ENCODE results near the gene SPATA3. TPM values are rescaled to one million over a fixed set of nuclear protein-coding genes. Genes with fewer than 3 reads are reported as not detected.

The SPATA3 gene
- total and polyA plus RNA-seq, 2 of the 13 experiments (the other 11 are each of a cell fraction or from before 2014, with no cell fraction given): not detected

- TF ChIP-seq UBTF (CRISPR knock-in tag; IDR thresholded peaks at IDR 0.05) (peak; percentile 50), ZSCAN25 (CRISPR knock-in tag; IDR thresholded peaks at IDR 0.05) (peak; percentile 64; the same call in 1 of the 2 replicates), SRSF1 (optimal IDR thresholded peaks at IDR 0.05; ENCODE audit: low read depth, low read length) (peak; percentile 1), BCL6 (CRISPR knock-in tag; IDR thresholded peaks at IDR 0.05) (peak; percentile 66; the same call in 1 of the 2 replicates), CSRNP2 (CRISPR knock-in tag; conservative IDR thresholded peaks at IDR 0.05; ENCODE audit: low read depth) (no peak), YEATS2 (CRISPR knock-in tag; IDR thresholded peaks at IDR 0.05; ENCODE audit: borderline replicate concordance) (no peak), IKZF1 (IDR thresholded peaks at IDR 0.05) (no peak), ZNF343 (CRISPR knock-in tag; IDR thresholded peaks at IDR 0.05) (0 out of 2 replicates have a peak, but pooled peaks have one; percentile 43), KDM2A (CRISPR knock-in tag; IDR thresholded peaks at IDR 0.05; ENCODE audit: borderline replicate concordance, low read depth) (peak; percentile 12; the same call in 1 of the 2 replicates), PCBP1 (IDR thresholded peaks at IDR 0.05; ENCODE audit: borderline replicate concordance, low read depth, low read length) (no peak), ISL2 (CRISPR knock-in tag; IDR thresholded peaks at IDR 0.05) (peak; percentile 46; the same call in 1 of the 2 replicates), ASH2L (IDR thresholded peaks at IDR 0.05; ENCODE audit: insufficient read length, low read depth, low read length) (peak; percentile 59), FOXJ3 (CRISPR knock-in tag; IDR thresholded peaks at IDR 0.05; ENCODE audit: borderline replicate concordance) (0 out of 2 replicates have a peak, but pooled peaks have one; percentile 54), CHCHD3 (CRISPR knock-in tag; IDR thresholded peaks at IDR 0.05) (no peak), ZNF569 (CRISPR knock-in tag; IDR thresholded peaks at IDR 0.05; ENCODE audit: borderline replicate concordance) (no peak), TSC22D2 (CRISPR knock-in tag; IDR thresholded peaks at IDR 0.05; ENCODE audit: borderline replicate concordance) (no peak), ZNF777 (CRISPR knock-in tag; IDR thresholded peaks at IDR 0.05) (peak; percentile 58; the same call in 1 of the 2 replicates), DRAP1 (CRISPR knock-in tag; IDR thresholded peaks at IDR 0.05) (0 out of 2 replicates have a peak, but pooled peaks have one; percentile 21), FOXA1 (IDR thresholded peaks at IDR 0.05) (no peak), FOXA1 (CRISPR knock-in tag; IDR thresholded peaks at IDR 0.05) (peak; percentile 78), HDAC6 (IDR thresholded peaks at IDR 0.05; ENCODE audit: low read depth, low read length) (no peak), ZNF503 (CRISPR knock-in tag; IDR thresholded peaks at IDR 0.05) (0 out of 2 replicates have a peak, but pooled peaks have one; percentile 57), ATF7 (IDR thresholded peaks at IDR 0.05) (no peak), ATF7 (CRISPR knock-in tag; IDR thresholded peaks at IDR 0.05) (peak; percentile 75), MED1 (CRISPR knock-in tag; IDR thresholded peaks at IDR 0.05) (0 out of 2 replicates have a peak, but pooled peaks have one; percentile 23), ZNF564 (CRISPR knock-in tag; IDR thresholded peaks at IDR 0.05) (0 out of 2 replicates have a peak, but pooled peaks have one; percentile 36)
Observed at GRCh38 chr2:231047274-231047922, 51.5 kb downstream of the SPATA3 start (continued).
